ENCODE measurements around the gene SLC25A42. TPM values are rescaled to one million over a fixed set of nuclear protein-coding genes. Genes with fewer than 3 reads are reported as not detected.
"Not testable (repeated sequence)": the region's sequence is repeated elsewhere in the genome, so short reads cannot be mapped to it uniquely, and the experiment has no call there.

Gene SLC25A42
- total RNA-seq, 1 donor from 2014 or later: 27.2 TPM

GRCh38 chr19:19095691-19096090, 31.9 kb downstream of the SLC25A42 start:
- Histone ChIP-seq H3K9me3 (replicated peaks) (no peaks in the 10 kb centered on the region), H3K27ac (replicated peaks) (no peak overlapping the region), H3K27me3 (ENCODE audit: low read depth) (no peaks in the 10 kb centered on the region), H3K4me3 (no peak overlapping the region), H3K4me1 (no peaks in the 10 kb centered on the region), H3K36me3 (peaks cover 28% of the 10 kb centered on the region)
- no peak for DNase-seq
- intact Hi-C loops (cut with micrococcal nuclease): no loop called here
- no peak for TF ChIP-seq CTCF (IDR thresholded peaks at IDR 0.05; ENCODE audit: borderline replicate concordance)

- Histone ChIP-seq H3K27me3 (ENCODE audit: low read depth) (no peaks in the 10 kb centered on the region), H3K27ac (replicated peaks) (no peak overlapping the region), H3K9me3 (replicated peaks) (no peaks in the 10 kb centered on the region), H3K36me3 (peaks cover 37% of the 10 kb centered on the region), H3K4me3 (no peak overlapping the region), H3K4me1 (no peaks in the 10 kb centered on the region)
- no peak for DNase-seq
- no peak for TF ChIP-seq CTCF (IDR thresholded peaks at IDR 0.05; ENCODE audit: borderline replicate concordance)
- intact Hi-C loops (cut with micrococcal nuclease): no loop called here
Measured at GRCh38 chr19:19096641-19097627, 33.1 kb downstream of the SLC25A42 start.

- Histone ChIP-seq H3K27me3 (ENCODE audit: low read depth) (no peaks in the 10 kb centered on the region), H3K4me3 (no peak overlapping the region), H3K27ac (replicated peaks) (no peak overlapping the region), H3K36me3 (peaks cover 41% of the 10 kb centered on the region), H3K4me1 (no peaks in the 10 kb centered on the region), H3K9me3 (replicated peaks) (no peaks in the 10 kb centered on the region)
- TF ChIP-seq CTCF (IDR thresholded peaks at IDR 0.05; ENCODE audit: borderline replicate concordance): no peak
- no peak for DNase-seq
- intact Hi-C loops (cut with micrococcal nuclease): no loop called here
Measured at GRCh38 chr19:19098084-19098702, 34.4 kb downstream of the SLC25A42 start.

- peaks cover 41% of the 10 kb centered on the region for H3K36me3 ChIP-seq
- H3K4me1 ChIP-seq: no peaks in the 10 kb centered on the region
- no peak for DNase-seq
- H3K4me3 ChIP-seq: no peak overlapping the region
- intact Hi-C loops (cut with micrococcal nuclease): no loop called here
- TF ChIP-seq CTCF (IDR thresholded peaks at IDR 0.05; ENCODE audit: borderline replicate concordance): no peak
- no peaks in the 10 kb centered on the region for H3K9me3 ChIP-seq (replicated peaks)
- no peak overlapping the region for H3K27ac ChIP-seq (replicated peaks)
- no peaks in the 10 kb centered on the region for H3K27me3 ChIP-seq (ENCODE audit: low read depth)
Measured at GRCh38 chr19:19098703-19099632, 35.2 kb downstream of the SLC25A42 start.

GRCh38 chr19:19101540-19101939, 37.7 kb downstream of the SLC25A42 start:
- TF ChIP-seq CTCF (IDR thresholded peaks at IDR 0.05; ENCODE audit: borderline replicate concordance): no peak

GRCh38 chr19:19102566-19102965, 38.8 kb downstream of the SLC25A42 start:
- Histone ChIP-seq H3K36me3 (peaks cover 31% of the 10 kb centered on the region), H3K4me1 (peaks cover 13% of the 10 kb centered on the region)
- H3K27me3 ChIP-seq (ENCODE audit: low read depth); DNase-seq; H3K9me3 ChIP-seq (replicated peaks); intact Hi-C loops (cut with micrococcal nuclease); H3K27ac ChIP-seq (replicated peaks); H3K4me3 ChIP-seq: not testable (repeated sequence)

More at GRCh38 chr19:19101540-19101939, 37.7 kb downstream of the SLC25A42 start:
- intact Hi-C loops (cut with micrococcal nuclease): no loop called here
- no peak for DNase-seq
- no peaks in the 10 kb centered on the region for H3K9me3 ChIP-seq (replicated peaks)
- H3K36me3 ChIP-seq: peaks cover 41% of the 10 kb centered on the region
- no peaks in the 10 kb centered on the region for H3K27me3 ChIP-seq (ENCODE audit: low read depth)
- H3K4me1 ChIP-seq: peaks cover 13% of the 10 kb centered on the region
- no peak overlapping the region for H3K4me3 ChIP-seq
- H3K27ac ChIP-seq (replicated peaks): no peak overlapping the region

Measured in left ventricle myocardium inferior (tissue), 1 donor.